IMR-90 (cell line): ENCODE data around the gene ATG9B. TPM values are rescaled to one million over a fixed set of nuclear protein-coding genes. Genes with fewer than 3 reads are reported as not detected.

ENCODE experiments used
- ATAC-seq: fragments of 200-7000 bp; cut with Tn5 transposase; 2 replicates; pipeline ENCODE4 v1.9.1; 2020; ENCODE audit warnings: low read depth, mild to moderate bottlenecking, moderate library complexity
- BruUV-seq: library from RNA; stranded (reverse); fragments of 400-500 nt; replicated peaks from 2 replicates; lab custom pipeline; 2021; lab: Mats Ljungman, UMichigan
- CTCF ChIA-PET: fragments of 300-600 bp; formaldehyde crosslinking; extraction: SDS; loops from one replicate; lab custom pipeline; 2021; ENCODE audit warnings: antibody characterized with exemption; lab: Yijun Ruan, JAX
- POLR2A ChIA-PET: fragments of 300-600 bp; sonication (Branson Sonifier 250); formaldehyde crosslinking; loops from one replicate; lab custom pipeline; 2022; ENCODE audit warnings: antibody characterized with exemption; ENCODE audit not compliant: unreplicated experiment; lab: Charles Lee
- DNase-seq: peaks from one replicate; pipeline ENCODE4 v3.0.0; 2013
- H2AFZ ChIP-seq: replicated peaks from 2 replicates; pipeline ENCODE3; 2013; ENCODE audit warnings: low read length, mild to moderate bottlenecking; ENCODE audit not compliant: poor library complexity
- H2AK5ac ChIP-seq: 2 replicates; pipeline ENCODE4 v1.6.1; 2013; ENCODE audit warnings: low read depth, low read length, inconsistent platforms
- H2AK9ac ChIP-seq: replicated peaks from 2 replicates; pipeline ENCODE3; 2013; ENCODE audit warnings: mild to moderate bottlenecking, low read depth, low read length, moderate library complexity; ENCODE audit not compliant: poor library complexity
- H2BK120ac ChIP-seq: 2 replicates; pipeline ENCODE4 v1.6.1; 2013; ENCODE audit warnings: low read depth, low read length, inconsistent platforms
- H2BK15ac ChIP-seq: 3 replicates; pipeline ENCODE4 v1.6.1; 2013; ENCODE audit warnings: low read depth, low read length, inconsistent platforms
- H2BK20ac ChIP-seq: 2 replicates; pipeline ENCODE4 v1.6.1; 2013; ENCODE audit warnings: low read depth, mild to moderate bottlenecking, inconsistent platforms, low read length, moderate library complexity
- H2BK5ac ChIP-seq: 2 replicates; pipeline ENCODE4 v1.6.1; 2013; ENCODE audit warnings: mild to moderate bottlenecking, low read depth, low read length, inconsistent platforms; ENCODE audit not compliant: poor library complexity, severe bottlenecking
- H3K14ac ChIP-seq: replicated peaks from 2 replicates; pipeline ENCODE4 v1.6.1; 2013; ENCODE audit warnings: low read depth, low read length, inconsistent platforms
- H3K18ac ChIP-seq: 2 replicates; pipeline ENCODE4 v1.6.1; 2013; ENCODE audit warnings: low read depth, low read length, control low read depth
- H3K23ac ChIP-seq: 2 replicates; pipeline ENCODE4 v1.6.1; 2013; ENCODE audit warnings: low read depth, low read length, inconsistent platforms
- H3K27ac ChIP-seq: 2 replicates; pipeline ENCODE4 v1.5.1; 2013; ENCODE audit warnings: mild to moderate bottlenecking, control low read depth, low read length; ENCODE audit not compliant: insufficient read depth
- H3K27me3 ChIP-seq: 2 replicates; pipeline ENCODE4 v1.6.1; 2013; ENCODE audit warnings: low read length; ENCODE audit not compliant: control insufficient read depth, insufficient read depth
- H3K36me3 ChIP-seq: 2 replicates; pipeline ENCODE4 v1.6.1; 2013; ENCODE audit warnings: low read length, mixed read lengths; ENCODE audit not compliant: control insufficient read depth, insufficient read depth
- H3K4ac ChIP-seq: 2 replicates; pipeline ENCODE4 v1.6.1; 2013; ENCODE audit warnings: low read depth, low read length, inconsistent platforms
- H3K4me1 ChIP-seq: 2 replicates; pipeline ENCODE4 v1.6.1; 2013; ENCODE audit warnings: low read length, mixed read lengths; ENCODE audit not compliant: control insufficient read depth, insufficient read depth
- H3K4me2 ChIP-seq: 2 replicates; pipeline ENCODE4 v1.6.1; 2013; ENCODE audit warnings: low read depth, mild to moderate bottlenecking, control low read depth, low read length, moderate library complexity
- H3K4me3 ChIP-seq: 2 replicates; pipeline ENCODE4 v1.5.1; 2013; ENCODE audit warnings: low read depth, mild to moderate bottlenecking, control low read depth, low read length, moderate library complexity; ENCODE audit not compliant: insufficient read depth
- H3K56ac ChIP-seq: 2 replicates; pipeline ENCODE4 v1.6.1; 2013; ENCODE audit warnings: low read length, inconsistent platforms; ENCODE audit not compliant: insufficient read depth; ENCODE audit errors: extremely low read depth
- H3K79me1 ChIP-seq, 2 experiments: 2 replicates each; pipeline ENCODE4 v1.6.1; 2013; ENCODE audit warnings: low read length in 2 of 2, inconsistent platforms in 1 of 2, low read depth in 1 of 2
- H3K9ac ChIP-seq: 2 replicates; pipeline ENCODE4 v1.6.1; 2013; ENCODE audit warnings: low read depth, low read length, control low read depth
- H3K9me1 ChIP-seq: 2 replicates; pipeline ENCODE4 v1.6.1; 2013; ENCODE audit warnings: low read length, inconsistent platforms; ENCODE audit not compliant: insufficient read depth
- H3K9me3 ChIP-seq: 2 replicates; pipeline ENCODE4 v1.6.1; 2013; ENCODE audit warnings: low read length; ENCODE audit not compliant: control insufficient read depth, insufficient read depth
- H4K20me1 ChIP-seq: 2 replicates; pipeline ENCODE4 v1.6.1; 2013; ENCODE audit warnings: low read length, inconsistent platforms; ENCODE audit not compliant: insufficient read depth
- H4K5ac ChIP-seq: 2 replicates; pipeline ENCODE4 v1.6.1; 2013; ENCODE audit warnings: mild to moderate bottlenecking, low read depth, low read length, control low read depth
- H4K8ac ChIP-seq, 2 experiments: 2 replicates each; pipeline ENCODE4 v1.6.1; 2013; ENCODE audit warnings: low read depth in 2 of 2, low read length in 2 of 2, control low read depth in 1 of 2, inconsistent platforms in 1 of 2
- H4K91ac ChIP-seq: 2 replicates; pipeline ENCODE4 v1.6.1; 2013; ENCODE audit warnings: low read depth, low read length, inconsistent platforms; ENCODE audit not compliant: insufficient read depth
- MAFK ChIP-seq: IDR thresholded peaks from 2 replicates; pipeline ENCODE4 v1.6.1; 2012; ENCODE audit warnings: low read depth, low read length, improper control_type of control experiment
- MXI1 ChIP-seq: IDR thresholded peaks from 2 replicates; pipeline ENCODE4 v1.6.1; 2012; ENCODE audit warnings: low read depth, mild to moderate bottlenecking, low read length, moderate library complexity, borderline replicate concordance
- WGBS, 2 experiments: methylation state at CpG; one replicate each; pipeline versions ENCODE4 v1.1.5 to v1.1.7; 2013; ENCODE audit warnings: missing lambda C conversion rate in 2 of 2; ENCODE audit not compliant: insufficient read length in 1 of 2; ENCODE audit errors: extremely low coverage in 2 of 2; 5-methylcytosine and 5-hydroxymethylcytosine counted together
- dilution Hi-C: fragments of 300-500 bp; cut with HindIII; formaldehyde crosslinking; loops from one replicate; pipeline ENCODE4 v1.14.3; 2018; ENCODE audit warnings: low sequenced_read_pairs; ENCODE audit not compliant: unreplicated experiment
- in situ Hi-C: fragments of 300-500 bp; cut with MboI; formaldehyde crosslinking; loops from 3 replicates; pipeline ENCODE4 v1.14.3; 2019; ENCODE audit warnings: low sequenced_read_pairs, inconsistent platforms, mixed read lengths
- intact Hi-C: fragments of 100-400 bp; cut with micrococcal nuclease; formaldehyde crosslinking; loops from 2 replicates; pipeline ENCODE4 v1.10.0; 2022
- polyA plus RNA-seq, 3 experiments: library from polyadenylated mRNA; depleted of rRNA; stranded (reverse); fragments of >200 nt; gene quantifications; 2 replicates each; pipeline ENCODE4 v1.2.3, GENCODE V29; 2012; ENCODE audit warnings: low replicate concordance in 1 of 3
- total RNA-seq: library from RNA; depleted of rRNA; stranded (reverse); fragments of >200 nt; gene quantifications from 2 replicates; pipeline ENCODE4 v1.2.3, GENCODE V29; 2012
- TF ChIP-seq, protein P1 (sequence below): fragments of 150-350 bp; IDR thresholded peaks from 2 replicates; pipeline ENCODE4 v1.6.1; 2017; ENCODE audit warnings: mild to moderate bottlenecking, antibody characterized with exemption, low read length, low read depth

ATG9B gene
- total and polyA plus RNA-seq, 2 of the 4 experiments (the other 2 are of a cell fraction) = 0.18 to 0.91 TPM

DNA sequence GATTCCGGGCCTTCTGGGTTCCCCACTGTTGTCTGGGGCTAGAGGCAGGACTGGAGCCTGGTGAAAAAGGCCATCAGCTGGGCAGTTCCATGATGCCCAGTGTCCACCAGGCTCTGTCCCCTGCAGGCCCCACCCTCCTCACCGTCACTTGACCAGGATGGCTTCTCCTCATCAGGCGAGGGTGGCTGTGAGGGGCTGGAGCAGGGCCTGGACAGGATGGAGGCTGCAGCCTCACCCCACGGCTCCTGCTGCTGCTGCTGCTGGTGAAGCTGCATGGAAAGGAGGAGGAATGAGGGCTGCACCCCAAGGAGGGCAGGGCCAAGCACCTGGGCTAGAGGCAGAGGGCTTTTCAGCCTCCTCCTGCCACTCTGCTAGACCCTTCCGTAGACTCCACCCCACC, 8.3 kb downstream of the ATG9B start:
- Histone ChIP-seq H3K9ac (no peak overlapping the region), H3K23ac (no peak overlapping the region), H3K4me3 (no peak overlapping the region), H3K27me3 (peaks cover 48% of the 10 kb centered on the region), H3K4me2 (no peak overlapping the region), H3K4ac (no peak overlapping the region), H3K27ac (no peak overlapping the region), H3K18ac (no peak overlapping the region), H2AFZ (no peak overlapping the region), H4K8ac (no peak overlapping the region), H3K79me1 (no peaks in the 10 kb centered on the region), H4K5ac (no peak overlapping the region), H3K14ac (no peak overlapping the region), H2BK15ac (no peak overlapping the region), H2BK120ac (no peak overlapping the region), H4K20me1 (no peaks in the 10 kb centered on the region), H3K56ac (no peak overlapping the region), H3K36me3 (no peaks in the 10 kb centered on the region), H3K9me3 (no peaks in the 10 kb centered on the region), H3K4me1 (peaks cover 8% of the 10 kb centered on the region; the same call in 1 of the 2 replicates), H4K91ac (no peak overlapping the region), H2BK20ac (no peak overlapping the region), H2BK5ac (no peak overlapping the region), H2AK5ac (no peak overlapping the region), H3K9me1 (no peaks in the 10 kb centered on the region), H2AK9ac (no peak overlapping the region)
- dilution Hi-C loops = no loop called here
- CTCF ChIA-PET = no interaction called here
- WGBS, 2 experiments = no CpG with 5 or more reads among the region's 5 CpGs
- ATAC-seq (no peak), DNase-seq (no peak)
- POLR2A ChIA-PET = no interaction called here
- no peak for TF ChIP-seq MAFK
- TF ChIP-seq, protein P1, sequence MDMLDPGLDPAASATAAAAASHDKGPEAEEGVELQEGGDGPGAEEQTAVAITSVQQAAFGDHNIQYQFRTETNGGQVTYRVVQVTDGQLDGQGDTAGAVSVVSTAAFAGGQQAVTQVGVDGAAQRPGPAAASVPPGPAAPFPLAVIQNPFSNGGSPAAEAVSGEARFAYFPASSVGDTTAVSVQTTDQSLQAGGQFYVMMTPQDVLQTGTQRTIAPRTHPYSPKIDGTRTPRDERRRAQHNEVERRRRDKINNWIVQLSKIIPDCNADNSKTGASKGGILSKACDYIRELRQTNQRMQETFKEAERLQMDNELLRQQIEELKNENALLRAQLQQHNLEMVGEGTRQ = no peak
- no peak for TF ChIP-seq MXI1
- BruUV-seq = no TSS peak
- intact Hi-C loops = no loop called here
- in situ Hi-C loops = no loop called here
